HepG2 (cell line): Measurements from ENCODE around the gene C9orf78.

Experiments
- CTCF ChIP-seq: sonication (generic); formaldehyde crosslinking; IDR thresholded peaks from 2 replicates; pipeline ENCODE4 v1.5.0; 2020; ENCODE audit warnings: mild to moderate bottlenecking, missing genetic modification reagents, moderate library complexity
- ZNF746 ChIP-seq: sonication (generic); formaldehyde crosslinking; IDR thresholded peaks from 2 replicates; pipeline ENCODE4 v1.8.0; 2022; ENCODE audit warnings: mild to moderate bottlenecking, missing genetic modification reagents

DNA sequence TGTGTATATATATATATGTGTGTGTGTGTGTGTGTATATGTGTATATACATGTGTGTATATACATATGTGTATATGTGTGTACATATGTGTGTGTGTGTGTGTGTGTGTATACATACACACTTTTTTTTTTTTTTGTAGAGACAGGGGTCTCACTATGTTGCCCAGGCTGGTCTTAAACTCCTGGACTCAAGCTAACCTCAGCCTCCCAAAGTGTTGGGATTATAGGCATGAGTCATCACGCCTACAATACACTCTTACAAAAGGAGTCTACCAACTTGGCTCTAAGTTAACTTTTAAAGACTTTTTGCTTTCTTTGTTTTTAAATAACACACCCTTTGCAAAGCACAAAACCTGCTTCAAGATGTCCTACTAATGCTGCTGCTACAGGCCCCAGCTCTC lies 2.1 kb downstream of the C9orf78 start:
- TF ChIP-seq ZNF746 (no peak), CTCF (no peak)
